ENCODE measurements around the gene USP24. TPM values are rescaled to one million over a fixed set of nuclear protein-coding genes. Genes with fewer than 3 reads are reported as not detected.

The USP24 gene
- total RNA-seq, 1 donor from 2014 or later: 35.8 TPM

DNA sequence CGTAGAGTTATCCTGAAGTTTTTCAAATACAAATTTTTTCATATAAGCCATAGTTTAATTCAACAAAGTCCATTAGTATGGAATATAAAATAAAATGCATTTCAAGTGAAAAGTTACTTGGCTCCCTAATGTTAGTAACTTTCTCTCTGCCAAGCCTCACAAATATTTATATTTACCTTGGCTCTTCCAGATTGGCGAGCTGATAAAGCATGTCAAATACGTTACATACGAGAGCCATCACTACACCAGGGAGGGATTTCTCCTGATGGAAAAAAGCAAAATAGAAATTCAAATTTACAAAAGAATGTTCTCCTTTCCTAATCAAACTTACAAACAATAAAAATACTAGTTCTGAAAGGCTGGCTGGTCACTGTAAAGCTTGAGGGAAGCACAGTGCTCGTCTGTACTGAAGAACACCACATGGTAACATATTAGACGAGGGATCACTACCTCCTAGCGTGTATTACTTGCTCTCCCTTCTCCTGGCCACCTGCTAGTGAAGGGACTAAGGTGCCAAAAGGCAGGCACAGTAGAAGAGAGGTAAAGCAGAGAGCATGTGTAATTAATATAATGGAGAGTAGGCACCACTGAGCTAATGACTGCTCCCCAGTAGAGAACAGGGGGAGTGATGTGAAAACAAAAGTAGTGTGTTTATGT, 80.9 kb downstream of the USP24 start:
- Histone ChIP-seq H3K9me3 (no peaks in the 10 kb centered on the region), H3K4me1 (no peaks in the 10 kb centered on the region), H3K4me3 (no peak overlapping the region), H3K27ac (no peak overlapping the region), H3K36me3 (peaks cover 0 to 91% of the 10 kb centered on the region in 2 donors), H3K27me3 (no peaks in the 10 kb centered on the region)
- intact Hi-C loops (cut with DNase I): loop anchor here (10.0 kb wide), 1 partner anchor 1451 kb away; no protein-coding TSS in a partner anchor
- no peak for TF ChIP-seq POLR2AphosphoS5 (IDR thresholded peaks at IDR 0.05; ENCODE audit: insufficient read depth in 1 of 2, low read depth in 1 of 2)
- TF ChIP-seq, protein P1, sequence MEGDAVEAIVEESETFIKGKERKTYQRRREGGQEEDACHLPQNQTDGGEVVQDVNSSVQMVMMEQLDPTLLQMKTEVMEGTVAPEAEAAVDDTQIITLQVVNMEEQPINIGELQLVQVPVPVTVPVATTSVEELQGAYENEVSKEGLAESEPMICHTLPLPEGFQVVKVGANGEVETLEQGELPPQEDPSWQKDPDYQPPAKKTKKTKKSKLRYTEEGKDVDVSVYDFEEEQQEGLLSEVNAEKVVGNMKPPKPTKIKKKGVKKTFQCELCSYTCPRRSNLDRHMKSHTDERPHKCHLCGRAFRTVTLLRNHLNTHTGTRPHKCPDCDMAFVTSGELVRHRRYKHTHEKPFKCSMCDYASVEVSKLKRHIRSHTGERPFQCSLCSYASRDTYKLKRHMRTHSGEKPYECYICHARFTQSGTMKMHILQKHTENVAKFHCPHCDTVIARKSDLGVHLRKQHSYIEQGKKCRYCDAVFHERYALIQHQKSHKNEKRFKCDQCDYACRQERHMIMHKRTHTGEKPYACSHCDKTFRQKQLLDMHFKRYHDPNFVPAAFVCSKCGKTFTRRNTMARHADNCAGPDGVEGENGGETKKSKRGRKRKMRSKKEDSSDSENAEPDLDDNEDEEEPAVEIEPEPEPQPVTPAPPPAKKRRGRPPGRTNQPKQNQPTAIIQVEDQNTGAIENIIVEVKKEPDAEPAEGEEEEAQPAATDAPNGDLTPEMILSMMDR (IDR thresholded peaks at IDR 0.05): no peak
- TF ChIP-seq POLR2A (IDR thresholded peaks at IDR 0.05): no peak
- no peak for DNase-seq (ENCODE audit: extremely low spot score in 2 of 2)

DNA sequence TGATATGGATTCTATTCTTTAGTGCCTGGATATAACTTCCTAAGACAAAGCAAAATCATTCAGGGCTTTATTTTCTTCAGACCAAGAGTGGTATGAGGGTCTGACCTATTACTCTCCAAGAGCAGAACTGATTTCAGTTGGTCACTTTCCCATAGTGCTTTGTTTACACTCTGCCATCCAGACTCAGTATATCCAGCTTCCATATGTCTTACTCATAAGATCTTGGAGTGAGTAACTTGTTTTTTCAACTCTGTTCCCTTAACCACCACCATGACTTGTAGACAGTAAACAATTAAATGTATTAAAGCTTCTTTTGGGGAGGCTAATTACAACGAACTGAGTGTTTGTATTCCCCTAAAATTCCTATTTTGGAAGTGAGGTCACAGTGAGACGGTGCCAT, 83.4 kb downstream of the USP24 start:
- Histone ChIP-seq H3K27me3 (no peaks in the 10 kb centered on the region), H3K4me3 (no peak overlapping the region), H3K27ac (no peak overlapping the region), H3K4me1 (no peaks in the 10 kb centered on the region), H3K9me3 (no peaks in the 10 kb centered on the region), H3K36me3 (peaks cover 0 to 86% of the 10 kb centered on the region in 2 donors)
- TF ChIP-seq POLR2AphosphoS5 (IDR thresholded peaks at IDR 0.05; ENCODE audit: insufficient read depth in 1 of 2, low read depth in 1 of 2): no peak
- TF ChIP-seq, protein P1 (IDR thresholded peaks at IDR 0.05): no peak
- no peak for TF ChIP-seq POLR2A (IDR thresholded peaks at IDR 0.05)
- no peak for DNase-seq (ENCODE audit: extremely low spot score in 2 of 2)
- intact Hi-C loops (cut with DNase I): loop anchor here (10.0 kb wide), 1 partner anchor 1453 kb away; no protein-coding TSS in a partner anchor

DNA sequence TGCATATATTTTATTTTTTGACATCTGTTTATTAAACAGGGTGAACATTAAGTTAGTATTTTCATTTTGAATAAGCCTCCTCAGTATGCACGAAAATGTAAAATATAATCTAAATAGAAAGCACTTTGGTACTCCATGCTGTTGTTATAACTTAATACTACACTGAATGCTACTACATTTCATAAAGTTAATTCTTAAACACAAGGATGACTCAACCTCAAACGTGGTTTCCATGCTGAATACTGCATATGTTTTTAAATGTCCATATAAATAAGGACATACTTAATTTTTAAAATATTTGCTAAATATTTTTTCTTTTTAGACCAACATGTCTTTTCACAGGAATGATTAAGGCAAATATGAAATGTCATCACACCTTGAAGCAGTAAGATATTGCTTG, 83.9 kb downstream of the USP24 start:
- H3K9me3 ChIP-seq: no peaks in the 10 kb centered on the region
- no peaks in the 10 kb centered on the region for H3K27me3 ChIP-seq
- intact Hi-C loops (cut with DNase I): loop anchor here (10.0 kb wide), 1 partner anchor 1454 kb away; no protein-coding TSS in a partner anchor
- no peak overlapping the region for H3K27ac ChIP-seq
- no peak for DNase-seq (ENCODE audit: extremely low spot score in 2 of 2)
- no peaks in the 10 kb centered on the region for H3K4me1 ChIP-seq
- H3K4me3 ChIP-seq: no peak overlapping the region
- H3K36me3 ChIP-seq: peaks cover 0 to 85% of the 10 kb centered on the region in 2 donors
- no peak for TF ChIP-seq POLR2AphosphoS5 (IDR thresholded peaks at IDR 0.05; ENCODE audit: insufficient read depth in 1 of 2, low read depth in 1 of 2)

GRCh38 chr1:55129194-55129728, 85.9 kb downstream of the USP24 start:
- Histone ChIP-seq H3K27ac (no peak overlapping the region), H3K4me3 (no peak overlapping the region), H3K4me1 (no peaks in the 10 kb centered on the region), H3K27me3 (no peaks in the 10 kb centered on the region), H3K9me3 (no peaks in the 10 kb centered on the region), H3K36me3 (peaks cover 0 to 83% of the 10 kb centered on the region in 2 donors)
- TF ChIP-seq, protein P1 (IDR thresholded peaks at IDR 0.05): no peak
- TF ChIP-seq POLR2A (IDR thresholded peaks at IDR 0.05) (no peak), POLR2AphosphoS5 (IDR thresholded peaks at IDR 0.05; ENCODE audit: insufficient read depth in 1 of 2, low read depth in 1 of 2) (no peak)
- intact Hi-C loops (cut with DNase I): no loop called here
- no peak for DNase-seq (ENCODE audit: extremely low spot score in 2 of 2)

DNA sequence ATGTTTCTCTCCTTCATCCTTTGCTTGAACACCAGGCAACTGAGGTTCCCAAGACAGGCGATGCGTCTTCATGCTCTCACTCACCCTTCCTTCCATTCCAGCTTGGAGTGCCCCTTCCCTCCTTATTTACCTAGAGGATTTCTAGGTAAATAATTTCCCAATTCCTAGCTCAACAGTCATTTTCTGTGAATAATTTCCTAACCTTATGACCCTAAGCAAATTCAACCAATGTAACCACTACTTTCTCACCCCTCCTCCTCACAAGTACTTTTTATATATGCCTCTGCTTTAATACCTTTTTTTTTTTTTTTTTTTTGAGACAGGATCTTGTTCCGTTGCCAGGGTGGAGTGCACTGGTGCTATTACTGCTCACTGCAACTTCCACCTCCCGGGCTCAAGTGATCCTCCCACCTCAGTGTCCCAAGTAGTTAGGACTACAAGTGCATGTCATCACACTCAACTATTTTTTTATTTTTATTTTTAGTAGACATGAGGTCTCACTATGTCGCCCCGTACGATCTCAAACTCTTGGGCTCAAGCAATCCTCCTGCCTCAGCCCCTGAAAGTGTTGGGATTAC, 86.7 kb downstream of the USP24 start:
- Histone ChIP-seq H3K27ac (no peak overlapping the region), H3K4me1 (no peaks in the 10 kb centered on the region), H3K36me3 (peaks cover 0 to 83% of the 10 kb centered on the region in 2 donors), H3K27me3 (no peaks in the 10 kb centered on the region), H3K9me3 (no peaks in the 10 kb centered on the region), H3K4me3 (no peak overlapping the region)
- DNase-seq (ENCODE audit: extremely low spot score in 2 of 2): no peak
- intact Hi-C loops (cut with DNase I): no loop called here
- no peak for TF ChIP-seq POLR2AphosphoS5 (IDR thresholded peaks at IDR 0.05; ENCODE audit: insufficient read depth in 1 of 2, low read depth in 1 of 2)
- TF ChIP-seq POLR2A (IDR thresholded peaks at IDR 0.05): no peak
- TF ChIP-seq, protein P1 (IDR thresholded peaks at IDR 0.05): no peak
